GM18502 (cell line): ENCODE results near the gene LIN54.
A peak's percentile ranks its signal among the peaks of the same experiment; 100 is the strongest.
"Not testable (repeated sequence)": the region's sequence is repeated elsewhere in the genome, so short reads cannot be mapped to it uniquely, and the experiment has no call there.

Experiments
- ATAC-seq: cut with Tn5 transposase; IDR thresholded peaks from one replicate; pipeline ENCODE4 v1.9.1; 2021; ENCODE audit warnings: mild to moderate bottlenecking; ENCODE audit not compliant: unreplicated experiment, poor library complexity

The LIN54 gene

GRCh38 chr4:83010522-83011318 is at the start of gene LIN54:
Gene LIN54, minus strand, starts transcription at chr4:83010823. Its CDS starts 25,979 bp downstream, at chr4:82984844.
- ATAC-seq: peak; percentile 50

GRCh38 chr4:83054928-83055327 is 44.3 kb upstream of the LIN54 start:
- no peak for ATAC-seq

GRCh38 chr4:83048781-83049180 is 38.2 kb upstream of the LIN54 start:
- ATAC-seq: not testable (repeated sequence)

GRCh38 chr4:83046693-83047473 is 36.3 kb upstream of the LIN54 start:
- ATAC-seq: no peak

- ATAC-seq: no peak
These were observed 33.3 kb upstream of the LIN54 start for GRCh38 chr4:83043801-83044407.

- not testable (repeated sequence) for ATAC-seq
These were observed 32.5 kb upstream of the LIN54 start for GRCh38 chr4:83043157-83043556.

- ATAC-seq: no peak
These were observed 29.6 kb upstream of the LIN54 start for GRCh38 chr4:83040269-83040668.

GRCh38 chr4:83036991-83037665 is 26.5 kb upstream of the LIN54 start:
- no peak for ATAC-seq

GRCh38 chr4:83034630-83035494 is 24.2 kb upstream of the LIN54 start, which contains the start of gene COPS4:
Gene COPS4, plus strand, starts transcription at chr4:83035183. Its CDS starts 42 bp downstream, at chr4:83035225.
- peak; percentile 97 for ATAC-seq

GRCh38 chr4:83029688-83030087 is 19.1 kb upstream of the LIN54 start:
- ATAC-seq: no peak

GRCh38 chr4:83028976-83029375 is 18.4 kb upstream of the LIN54 start:
- ATAC-seq: no peak

GRCh38 chr4:83025563-83025962 is 14.9 kb upstream of the LIN54 start:
- no peak for ATAC-seq

GRCh38 chr4:83024233-83024632 is 13.6 kb upstream of the LIN54 start:
- no peak for ATAC-seq

- ATAC-seq: not testable (repeated sequence)
These were observed 13.0 kb upstream of the LIN54 start for GRCh38 chr4:83023599-83023998.

- ATAC-seq: no peak
These were observed 12.3 kb upstream of the LIN54 start for GRCh38 chr4:83022724-83023450.

- ATAC-seq: peak; percentile 92
These were observed 9.3 kb upstream of the LIN54 start for GRCh38 chr4:83019794-83020494.

- ATAC-seq: no peak
These were observed 3.3 kb upstream of the LIN54 start for GRCh38 chr4:83013902-83014301.

GRCh38 chr4:83013420-83013867 is 2.8 kb upstream of the LIN54 start:
- no peak for ATAC-seq
